Mesothelial cell of epicardium (in vitro differentiated cells): ENCODE measurements around the gene CAV1. TPM values are rescaled to one million over a fixed set of nuclear protein-coding genes. Genes with fewer than 3 reads are reported as not detected.

ENCODE experiments used
- DNase-seq, 2 experiments: peaks; one replicate each; pipeline ENCODE4 v3.0.0; 2021; ENCODE audit warnings: low spot score in 2 of 2; ENCODE audit not compliant: unreplicated experiment in 2 of 2
- H3K27ac Mint-ChIP-seq: 2 replicates; pipeline ENCODE4 v1.8.0; 2021; ENCODE audit warnings: mixed read lengths
- H3K27me3 Mint-ChIP-seq: 2 replicates; pipeline ENCODE4 v1.8.0; 2021; ENCODE audit warnings: low read depth, mixed read lengths
- H3K36me3 Mint-ChIP-seq: 2 replicates; pipeline ENCODE4 v1.8.0; 2021; ENCODE audit warnings: mixed read lengths
- H3K4me1 Mint-ChIP-seq: 2 replicates; pipeline ENCODE4 v1.8.0; 2021; ENCODE audit warnings: mixed read lengths
- H3K4me3 Mint-ChIP-seq: 2 replicates; pipeline ENCODE4 v1.8.0; 2021; ENCODE audit warnings: mild to moderate bottlenecking, moderate library complexity, mixed read lengths
- H3K9me3 Mint-ChIP-seq: 2 replicates; pipeline ENCODE4 v1.8.0; 2021; ENCODE audit warnings: mixed read lengths
- CTCF ChIP-seq: fragments of 200-600 bp; sonication (generic); IDR thresholded peaks from one replicate; pipeline ENCODE4 v1.5.0; 2021; ENCODE audit warnings: antibody characterized with exemption; ENCODE audit not compliant: unreplicated experiment
- total RNA-seq: library from RNA; stranded (reverse); gene quantifications from 3 replicates; pipeline ENCODE4 v1.2.1, GENCODE V29; 2021

The CAV1 gene
- total RNA-seq, 1 donor from 2014 or later = 2.7 TPM

- H3K27me3 Mint-ChIP-seq = no peaks in the 10 kb centered on the region
- peaks cover 2% of the 10 kb centered on the region for H3K4me1 Mint-ChIP-seq
- no peak for DNase-seq
- H3K4me3 Mint-ChIP-seq = no peak overlapping the region
- H3K9me3 Mint-ChIP-seq = peaks cover 4% of the 10 kb centered on the region
- TF ChIP-seq CTCF = no peak
- H3K36me3 Mint-ChIP-seq = peaks cover 3% of the 10 kb centered on the region
- no peak overlapping the region for H3K27ac Mint-ChIP-seq
Observed at GRCh38 chr7:116543664-116544063, 18.8 kb downstream of the CAV1 start.

GRCh38 chr7:116544487-116544886 is 19.7 kb downstream of the CAV1 start:
- TF ChIP-seq CTCF = no peak
- H3K4me3 Mint-ChIP-seq = no peak overlapping the region
- no peaks in the 10 kb centered on the region for H3K27me3 Mint-ChIP-seq
- H3K4me1 Mint-ChIP-seq = peaks cover 2% of the 10 kb centered on the region
- no peak overlapping the region for H3K27ac Mint-ChIP-seq
- DNase-seq = no peak
- H3K36me3 Mint-ChIP-seq = no peaks in the 10 kb centered on the region
- no peaks in the 10 kb centered on the region for H3K9me3 Mint-ChIP-seq

GRCh38 chr7:116545411-116545993 is 20.7 kb downstream of the CAV1 start:
- no peaks in the 10 kb centered on the region for H3K27me3 Mint-ChIP-seq
- H3K4me1 Mint-ChIP-seq = peaks cover 2% of the 10 kb centered on the region
- TF ChIP-seq CTCF = no peak

GRCh38 chr7:116546054-116546453 is 21.2 kb downstream of the CAV1 start:
- H3K4me1 Mint-ChIP-seq = peaks cover 2% of the 10 kb centered on the region
- no peak for TF ChIP-seq CTCF

More at GRCh38 chr7:116545411-116545993, 20.7 kb downstream of the CAV1 start:
- no peak for DNase-seq
- Mint-ChIP-seq H3K9me3 (no peaks in the 10 kb centered on the region), H3K36me3 (no peaks in the 10 kb centered on the region), H3K4me3 (no peak overlapping the region), H3K27ac (no peak overlapping the region)

GRCh38 chr7:116546916-116547315 is 22.1 kb downstream of the CAV1 start:
- no peaks in the 10 kb centered on the region for H3K9me3 Mint-ChIP-seq
- H3K27ac Mint-ChIP-seq = no peak overlapping the region
- TF ChIP-seq CTCF = no peak
- no peak for DNase-seq
- no peaks in the 10 kb centered on the region for H3K36me3 Mint-ChIP-seq
- H3K4me3 Mint-ChIP-seq = no peak overlapping the region
- H3K27me3 Mint-ChIP-seq = no peaks in the 10 kb centered on the region
- H3K4me1 Mint-ChIP-seq = peaks cover 2% of the 10 kb centered on the region

More at GRCh38 chr7:116546054-116546453, 21.2 kb downstream of the CAV1 start:
- Mint-ChIP-seq H3K27me3 (no peaks in the 10 kb centered on the region), H3K27ac (no peak overlapping the region), H3K9me3 (no peaks in the 10 kb centered on the region), H3K4me3 (no peak overlapping the region), H3K36me3 (no peaks in the 10 kb centered on the region)
- no peak for DNase-seq

GRCh38 chr7:116547347-116547746 is 22.5 kb downstream of the CAV1 start:
- DNase-seq = no peak
- H3K36me3 Mint-ChIP-seq = no peaks in the 10 kb centered on the region
- H3K4me1 Mint-ChIP-seq = peaks cover 2% of the 10 kb centered on the region
- H3K27ac Mint-ChIP-seq = no peak overlapping the region
- TF ChIP-seq CTCF = no peak
- no peaks in the 10 kb centered on the region for H3K27me3 Mint-ChIP-seq
- H3K9me3 Mint-ChIP-seq = no peaks in the 10 kb centered on the region
- no peak overlapping the region for H3K4me3 Mint-ChIP-seq
